PFSK-1 (cell line): ENCODE results near the gene SYN1.

Experiments
- FOXP2 ChIP-seq: optimal IDR thresholded peaks from 2 replicates; pipeline ENCODE3; 2011; ENCODE audit warnings: borderline replicate concordance, control low read depth, inconsistent platforms; ENCODE audit not compliant: insufficient read depth; ENCODE audit errors: extremely low read length, extremely low read depth
- POLR2AphosphoS5 ChIP-seq: IDR thresholded peaks from 2 replicates; pipeline ENCODE4 v1.6.1; 2012; ENCODE audit warnings: low read depth, mild to moderate bottlenecking, control low read depth, low read length, moderate library complexity
- REST ChIP-seq, 2 experiments: IDR thresholded peaks; 2 replicates each; pipeline versions ENCODE4 v1.6.1 to v1.8.0; 2011 to 2012; ENCODE audit warnings: low read depth in 2 of 2, low read length in 2 of 2, control low read depth in 1 of 2, inconsistent platforms in 1 of 2, mild to moderate bottlenecking in 1 of 2, moderate library complexity in 1 of 2; ENCODE audit not compliant: insufficient read depth in 1 of 2
- SIN3A ChIP-seq: IDR thresholded peaks from 2 replicates; pipeline ENCODE4 v1.6.1; 2012; ENCODE audit warnings: mild to moderate bottlenecking, low read length, moderate library complexity, borderline replicate concordance; ENCODE audit not compliant: insufficient read depth
- TAF1 ChIP-seq: IDR thresholded peaks from 2 replicates; pipeline ENCODE4 v1.6.1; 2012; ENCODE audit warnings: low read length, control low read depth, borderline replicate concordance; ENCODE audit not compliant: insufficient read depth

The SYN1 gene

GRCh38 chrX:47607091-47607490, 12.6 kb downstream of the SYN1 start:
- no peak for TF ChIP-seq TAF1
- no peak for TF ChIP-seq FOXP2
- no peak for TF ChIP-seq POLR2AphosphoS5
- no peak for TF ChIP-seq SIN3A
- no peak for TF ChIP-seq REST (IDR thresholded peaks at IDR 0.05; ENCODE audit: insufficient read depth in 1 of 2, low read depth in 2 of 2, low read length in 2 of 2)

DNA sequence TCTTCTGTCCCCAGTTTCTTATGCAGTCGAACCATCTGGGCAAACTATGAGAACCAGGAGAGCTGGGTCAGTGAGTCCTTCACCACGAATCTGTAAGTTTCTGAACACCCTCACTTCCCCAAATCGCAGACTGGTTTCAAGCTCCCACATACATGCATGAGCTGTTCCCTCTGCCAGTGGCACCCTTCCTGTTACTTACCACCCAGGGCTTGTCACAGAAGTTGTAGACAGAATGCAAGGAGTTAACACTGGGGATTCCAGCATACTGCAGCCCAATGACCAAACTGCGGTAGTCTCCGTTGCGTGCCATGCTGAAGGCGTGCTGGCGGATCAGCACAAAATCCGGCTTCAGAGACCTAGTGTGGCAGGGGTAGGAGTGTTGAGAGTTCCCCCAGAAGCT, 14.6 kb downstream of the SYN1 start:
- no peak for TF ChIP-seq POLR2AphosphoS5
- TF ChIP-seq TAF1: no peak
- TF ChIP-seq FOXP2: no peak
- TF ChIP-seq REST (IDR thresholded peaks at IDR 0.05; ENCODE audit: insufficient read depth in 1 of 2, low read depth in 2 of 2, low read length in 2 of 2): no peak
- TF ChIP-seq SIN3A: no peak

DNA sequence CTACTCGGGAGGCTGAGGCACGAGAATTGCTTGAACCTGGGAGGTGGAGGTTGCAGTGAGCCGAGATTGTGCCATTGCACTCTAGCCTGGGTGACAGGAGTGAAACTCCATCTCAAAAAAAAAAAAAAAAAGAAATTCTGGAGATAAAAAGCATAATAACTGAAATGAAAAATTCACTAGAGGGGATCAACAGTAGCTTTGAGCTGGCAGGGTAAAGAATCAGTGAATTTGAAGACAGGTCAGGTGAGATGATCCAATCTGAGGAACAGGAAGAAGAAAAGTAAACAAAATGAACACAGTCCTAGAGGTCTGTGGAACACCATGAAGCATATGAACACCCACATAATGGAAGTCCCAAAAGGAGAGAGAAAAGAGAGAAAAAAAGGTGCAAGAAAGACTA, 22.4 kb downstream of the SYN1 start:
- no peak for TF ChIP-seq REST (IDR thresholded peaks at IDR 0.05; ENCODE audit: insufficient read depth in 1 of 2, low read depth in 2 of 2, low read length in 2 of 2)
- no peak for TF ChIP-seq FOXP2
- TF ChIP-seq TAF1: no peak
- no peak for TF ChIP-seq POLR2AphosphoS5
- no peak for TF ChIP-seq SIN3A

DNA sequence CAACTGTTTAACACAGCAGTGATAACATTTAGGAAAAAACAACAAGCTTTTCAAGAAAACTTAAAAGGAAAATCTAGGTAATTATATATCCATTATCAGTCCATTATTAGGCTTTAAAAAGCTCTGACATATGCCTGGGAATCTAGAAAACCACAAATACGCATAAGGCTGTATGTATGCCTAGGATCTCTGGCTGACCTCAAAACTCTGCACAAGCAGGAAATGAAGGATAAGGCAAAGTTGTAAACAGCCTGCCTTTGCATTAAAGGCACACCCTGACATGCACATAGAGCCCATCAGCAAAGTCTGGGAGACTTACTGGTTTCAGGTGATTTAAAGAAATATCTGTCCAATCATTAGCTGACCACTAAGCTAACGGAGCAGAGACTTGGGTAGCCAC, 23.4 kb downstream of the SYN1 start:
- TF ChIP-seq POLR2AphosphoS5: no peak
- TF ChIP-seq TAF1: no peak
- no peak for TF ChIP-seq REST (IDR thresholded peaks at IDR 0.05; ENCODE audit: insufficient read depth in 1 of 2, low read depth in 2 of 2, low read length in 2 of 2)
- TF ChIP-seq FOXP2: no peak
- TF ChIP-seq SIN3A: no peak

- no peak for TF ChIP-seq TAF1
- TF ChIP-seq FOXP2: no peak
- TF ChIP-seq REST (IDR thresholded peaks at IDR 0.05; ENCODE audit: insufficient read depth in 1 of 2, low read depth in 2 of 2, low read length in 2 of 2): no peak
- TF ChIP-seq SIN3A: no peak
- no peak for TF ChIP-seq POLR2AphosphoS5
Measured at GRCh38 chrX:47595716-47596251, 23.9 kb downstream of the SYN1 start.
